DOHH2 (cell line): ENCODE results near the gene ZNF521.

Experiments used
- EZH2phosphoT487 ChIP-seq: fragments of 200-600 bp; sonication (generic); IDR thresholded peaks from 2 replicates; pipeline ENCODE4 v1.6.1; 2017; ENCODE audit warnings: borderline replicate concordance, mild to moderate bottlenecking, antibody characterized with exemption, low read length, moderate library complexity, mixed read lengths
- TF ChIP-seq, protein P1 (sequence below): fragments of 200-600 bp; sonication (generic); IDR thresholded peaks from one replicate; pipeline ENCODE4 v1.5.1; 2014; ENCODE audit warnings: antibody characterized with exemption, mild to moderate bottlenecking, low read depth, low read length; ENCODE audit not compliant: poor library complexity, severe bottlenecking

DNA sequence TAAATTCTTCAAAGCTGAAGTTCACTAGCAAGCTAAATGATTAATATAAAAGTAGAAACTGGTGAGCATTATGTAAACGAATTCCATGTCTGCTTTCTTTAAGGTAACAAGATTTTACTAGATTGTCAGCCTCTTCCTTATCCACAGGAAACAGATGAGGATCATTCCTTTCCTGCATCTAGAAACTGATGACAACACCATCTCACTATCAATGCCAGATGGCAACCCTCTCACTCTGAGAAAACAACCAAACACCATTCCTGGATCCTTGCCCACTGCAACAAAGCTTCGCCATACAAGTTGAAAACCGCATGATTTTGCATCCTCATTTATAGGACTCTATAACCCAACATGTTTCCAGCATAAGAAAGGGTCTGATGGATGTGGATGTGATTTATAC is 122.9 kb downstream of the ZNF521 start:
- TF ChIP-seq, protein P1, sequence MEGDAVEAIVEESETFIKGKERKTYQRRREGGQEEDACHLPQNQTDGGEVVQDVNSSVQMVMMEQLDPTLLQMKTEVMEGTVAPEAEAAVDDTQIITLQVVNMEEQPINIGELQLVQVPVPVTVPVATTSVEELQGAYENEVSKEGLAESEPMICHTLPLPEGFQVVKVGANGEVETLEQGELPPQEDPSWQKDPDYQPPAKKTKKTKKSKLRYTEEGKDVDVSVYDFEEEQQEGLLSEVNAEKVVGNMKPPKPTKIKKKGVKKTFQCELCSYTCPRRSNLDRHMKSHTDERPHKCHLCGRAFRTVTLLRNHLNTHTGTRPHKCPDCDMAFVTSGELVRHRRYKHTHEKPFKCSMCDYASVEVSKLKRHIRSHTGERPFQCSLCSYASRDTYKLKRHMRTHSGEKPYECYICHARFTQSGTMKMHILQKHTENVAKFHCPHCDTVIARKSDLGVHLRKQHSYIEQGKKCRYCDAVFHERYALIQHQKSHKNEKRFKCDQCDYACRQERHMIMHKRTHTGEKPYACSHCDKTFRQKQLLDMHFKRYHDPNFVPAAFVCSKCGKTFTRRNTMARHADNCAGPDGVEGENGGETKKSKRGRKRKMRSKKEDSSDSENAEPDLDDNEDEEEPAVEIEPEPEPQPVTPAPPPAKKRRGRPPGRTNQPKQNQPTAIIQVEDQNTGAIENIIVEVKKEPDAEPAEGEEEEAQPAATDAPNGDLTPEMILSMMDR, result no peak
- no peak for TF ChIP-seq EZH2phosphoT487
